Lower lobe of right lung (tissue), 2 donors: ENCODE data around the gene MEGF9. TPM values are rescaled to one million over a fixed set of nuclear protein-coding genes. Genes with fewer than 3 reads are reported as not detected.
"Not testable (repeated sequence)": the region's sequence is repeated elsewhere in the genome, so short reads cannot be mapped to it uniquely, and the experiment has no call there.

Experiments
- ATAC-seq, 2 donors: fragments of 200-7000 bp; cut with Tn5 transposase; one replicate each; pipeline ENCODE4 v1.9.1; 2020 to 2022; ENCODE audit warnings: mild to moderate bottlenecking in 2 of 2, moderate library complexity in 2 of 2
- DNase-seq: peaks from one replicate; pipeline ENCODE4 v3.0.0-alpha.2; 2020
- H3K27ac ChIP-seq: fragments of 200-600 bp; one replicate; pipeline ENCODE4 v1.8.0; 2022
- H3K27me3 ChIP-seq: fragments of 200-600 bp; one replicate; pipeline ENCODE4 v1.8.0; 2022; ENCODE audit warnings: low read depth
- H3K36me3 ChIP-seq: fragments of 200-600 bp; one replicate; pipeline ENCODE4 v1.8.0; 2022; ENCODE audit warnings: mild to moderate bottlenecking
- H3K4me1 ChIP-seq: fragments of 200-600 bp; one replicate; pipeline ENCODE4 v1.8.0; 2022
- H3K4me3 ChIP-seq: fragments of 200-600 bp; one replicate; pipeline ENCODE4 v1.8.0; 2022; ENCODE audit warnings: mild to moderate bottlenecking
- H3K9me3 ChIP-seq: fragments of 200-600 bp; one replicate; pipeline ENCODE4 v1.8.0; 2022
- intact Hi-C: fragments of 100-400 bp; cut with DNase I; formaldehyde crosslinking; loops from one replicate; pipeline ENCODE4 v1.11.0; 2022
- total RNA-seq: library from RNA; stranded (reverse); fragmentation: NEBNext Ultra II Directional; extraction: Animal tissue kit (Norgen Biotek cat#: 25700); gene quantifications from one replicate; pipeline ENCODE4 v1.2.1, GENCODE V29; 2021
- TF ChIP-seq, protein P1 (sequence below): fragments of 200-600 bp; IDR thresholded peaks from one replicate; pipeline ENCODE4 v1.8.0; 2022; ENCODE audit warnings: antibody characterized with exemption, mild to moderate bottlenecking
- donor health status: DM: no; HTN: yes; CAD: no; lungs with severe emphysema.

The MEGF9 gene
- total RNA-seq, 1 donor from 2014 or later = 71.1 TPM

DNA sequence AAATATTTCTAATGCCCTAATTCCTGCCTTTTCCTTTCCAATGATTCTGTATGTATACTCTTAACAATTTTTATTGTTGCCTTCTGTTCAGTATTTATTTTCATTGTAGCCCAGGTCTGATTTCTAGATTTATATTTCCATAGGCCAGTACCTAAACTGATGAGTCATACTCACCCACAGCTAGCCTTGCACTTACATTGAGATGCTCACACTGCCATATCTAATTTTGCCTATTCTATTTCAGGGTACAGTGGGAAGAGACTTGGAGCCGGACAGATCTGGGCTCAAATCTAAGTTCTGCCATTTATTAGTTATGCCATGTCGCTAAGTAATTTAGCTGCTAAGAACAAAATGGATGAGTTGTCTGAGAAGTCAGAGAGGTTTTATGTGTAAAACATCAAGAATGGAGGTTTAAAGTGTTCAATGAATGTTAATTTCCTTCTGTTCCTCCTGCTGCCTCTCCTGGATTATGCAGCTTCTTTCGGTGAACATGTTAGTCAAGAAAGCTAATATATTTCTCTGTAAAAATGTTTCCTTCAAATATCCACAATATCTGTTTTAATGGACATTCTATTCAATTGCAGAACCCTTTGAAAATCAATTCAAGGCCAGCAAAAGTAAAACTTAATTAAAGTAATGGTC lies 72.0 kb downstream of the MEGF9 start:
- Histone ChIP-seq H3K36me3 (no peaks in the 10 kb centered on the region), H3K4me3 (no peak overlapping the region), H3K27ac (no peak overlapping the region), H3K27me3 (no peaks in the 10 kb centered on the region), H3K9me3 (no peaks in the 10 kb centered on the region), H3K4me1 (no peaks in the 10 kb centered on the region)
- DNase-seq (no peak), ATAC-seq (no peak)
- intact Hi-C loops = no loop called here
- TF ChIP-seq, protein P1, sequence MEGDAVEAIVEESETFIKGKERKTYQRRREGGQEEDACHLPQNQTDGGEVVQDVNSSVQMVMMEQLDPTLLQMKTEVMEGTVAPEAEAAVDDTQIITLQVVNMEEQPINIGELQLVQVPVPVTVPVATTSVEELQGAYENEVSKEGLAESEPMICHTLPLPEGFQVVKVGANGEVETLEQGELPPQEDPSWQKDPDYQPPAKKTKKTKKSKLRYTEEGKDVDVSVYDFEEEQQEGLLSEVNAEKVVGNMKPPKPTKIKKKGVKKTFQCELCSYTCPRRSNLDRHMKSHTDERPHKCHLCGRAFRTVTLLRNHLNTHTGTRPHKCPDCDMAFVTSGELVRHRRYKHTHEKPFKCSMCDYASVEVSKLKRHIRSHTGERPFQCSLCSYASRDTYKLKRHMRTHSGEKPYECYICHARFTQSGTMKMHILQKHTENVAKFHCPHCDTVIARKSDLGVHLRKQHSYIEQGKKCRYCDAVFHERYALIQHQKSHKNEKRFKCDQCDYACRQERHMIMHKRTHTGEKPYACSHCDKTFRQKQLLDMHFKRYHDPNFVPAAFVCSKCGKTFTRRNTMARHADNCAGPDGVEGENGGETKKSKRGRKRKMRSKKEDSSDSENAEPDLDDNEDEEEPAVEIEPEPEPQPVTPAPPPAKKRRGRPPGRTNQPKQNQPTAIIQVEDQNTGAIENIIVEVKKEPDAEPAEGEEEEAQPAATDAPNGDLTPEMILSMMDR = no peak

- H3K4me1 ChIP-seq, DNase-seq, H3K27ac ChIP-seq, H3K27me3 ChIP-seq, H3K4me3 ChIP-seq, H3K36me3 ChIP-seq, intact Hi-C loops, ATAC-seq, H3K9me3 ChIP-seq: not testable (repeated sequence)
Observed at GRCh38 chr9:120640874-120641273, 73.4 kb downstream of the MEGF9 start.

GRCh38 chr9:120640380-120640779 lies 73.9 kb downstream of the MEGF9 start:
- DNase-seq = no peak
- Histone ChIP-seq H3K9me3 (peaks cover 3% of the 10 kb centered on the region), H3K4me3 (no peak overlapping the region), H3K27ac (no peak overlapping the region), H3K27me3 (no peaks in the 10 kb centered on the region), H3K4me1 (no peaks in the 10 kb centered on the region), H3K36me3 (no peaks in the 10 kb centered on the region)
- TF ChIP-seq, protein P1 = no peak
- no peak for ATAC-seq
- intact Hi-C loops = no loop called here

DNA sequence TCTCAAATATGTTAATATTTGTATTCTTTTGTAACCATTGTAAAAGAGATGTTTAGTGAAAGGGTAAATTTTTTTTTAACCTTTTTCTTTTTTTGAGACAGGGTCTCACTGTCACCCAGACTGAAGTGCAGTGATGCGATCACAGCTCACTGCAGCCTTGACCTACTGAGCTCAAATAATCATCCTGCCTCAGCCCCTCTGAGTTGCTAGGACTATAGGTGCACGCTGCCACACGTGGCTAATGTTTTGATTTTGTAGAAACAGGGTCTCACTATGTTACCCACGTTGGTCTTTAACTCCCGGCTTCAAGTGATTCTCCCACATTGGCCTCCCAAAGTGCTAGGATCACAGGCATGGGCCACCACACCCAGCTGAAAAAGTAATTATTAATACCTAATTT lies 76.4 kb downstream of the MEGF9 start:
- Histone ChIP-seq H3K27ac (no peak overlapping the region), H3K36me3 (no peaks in the 10 kb centered on the region), H3K4me3 (no peak overlapping the region), H3K27me3 (no peaks in the 10 kb centered on the region), H3K9me3 (peaks cover 7% of the 10 kb centered on the region), H3K4me1 (no peaks in the 10 kb centered on the region)
- intact Hi-C loops = no loop called here
- TF ChIP-seq, protein P1 = no peak
- DNase-seq (no peak), ATAC-seq (no peak)

DNA sequence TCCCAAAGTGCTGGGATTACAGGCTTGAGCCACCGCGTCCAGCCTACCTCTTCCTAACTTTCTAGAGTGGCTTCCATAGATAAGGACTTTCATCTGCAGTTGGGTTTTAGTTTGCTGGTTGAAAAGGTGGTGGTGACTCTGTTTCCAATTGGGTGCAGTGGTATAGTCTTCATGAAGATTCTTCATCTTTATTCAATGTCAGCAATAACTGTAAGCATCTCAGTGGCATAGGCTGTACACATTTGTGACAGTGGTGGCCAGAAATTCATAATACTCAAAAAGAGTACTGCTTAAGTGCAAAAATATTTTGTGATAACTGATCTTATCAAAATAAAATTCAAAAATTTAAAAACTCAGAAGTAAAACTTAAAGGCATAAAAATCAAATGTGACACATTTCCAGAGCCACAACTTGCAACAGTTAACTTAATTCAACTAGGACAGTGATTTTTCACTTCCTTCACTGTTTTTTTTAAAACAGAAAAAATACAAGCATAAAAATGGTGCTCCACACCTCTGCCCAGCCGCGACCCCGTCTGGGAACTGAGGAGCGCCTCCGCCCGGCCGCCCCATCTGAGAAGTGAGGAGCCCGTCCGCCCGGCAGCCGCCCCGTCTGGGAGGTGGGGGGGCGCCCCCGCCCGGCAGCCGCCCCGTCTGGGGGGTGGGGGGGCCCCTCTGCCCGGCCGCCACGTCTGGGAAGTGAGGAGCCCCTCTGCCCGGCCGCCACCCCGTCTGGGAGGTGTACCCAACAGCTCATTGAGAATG lies 77.9 kb downstream of the MEGF9 start:
- peaks cover 7% of the 10 kb centered on the region for H3K9me3 ChIP-seq
- TF ChIP-seq, protein P1 = no peak
- H3K27ac ChIP-seq = no peak overlapping the region
- DNase-seq (no peak), ATAC-seq (no peak)
- intact Hi-C loops = no loop called here
- H3K4me1 ChIP-seq = no peaks in the 10 kb centered on the region
- H3K4me3 ChIP-seq = no peak overlapping the region
- H3K27me3 ChIP-seq = no peaks in the 10 kb centered on the region
- H3K36me3 ChIP-seq = no peaks in the 10 kb centered on the region

GRCh38 chr9:120635011-120635410 lies 79.3 kb downstream of the MEGF9 start:
- Histone ChIP-seq H3K36me3 (no peaks in the 10 kb centered on the region), H3K27ac (no peak overlapping the region), H3K9me3 (peaks cover 7% of the 10 kb centered on the region), H3K4me1 (no peaks in the 10 kb centered on the region), H3K27me3 (no peaks in the 10 kb centered on the region), H3K4me3 (no peak overlapping the region)
- intact Hi-C loops = no loop called here
- TF ChIP-seq, protein P1 = no peak
- ATAC-seq = no peak
- no peak for DNase-seq
